NCI-H1417 treated with DMSO at 0.1 percent for 48 hours (cell line): Measurements from ENCODE around the gene NAPA.

Source experiments
- DNase-seq: peaks from one replicate; lab custom pipeline; 2025; lab: John Stamatoyannopoulos, UW

Gene NAPA

DNA sequence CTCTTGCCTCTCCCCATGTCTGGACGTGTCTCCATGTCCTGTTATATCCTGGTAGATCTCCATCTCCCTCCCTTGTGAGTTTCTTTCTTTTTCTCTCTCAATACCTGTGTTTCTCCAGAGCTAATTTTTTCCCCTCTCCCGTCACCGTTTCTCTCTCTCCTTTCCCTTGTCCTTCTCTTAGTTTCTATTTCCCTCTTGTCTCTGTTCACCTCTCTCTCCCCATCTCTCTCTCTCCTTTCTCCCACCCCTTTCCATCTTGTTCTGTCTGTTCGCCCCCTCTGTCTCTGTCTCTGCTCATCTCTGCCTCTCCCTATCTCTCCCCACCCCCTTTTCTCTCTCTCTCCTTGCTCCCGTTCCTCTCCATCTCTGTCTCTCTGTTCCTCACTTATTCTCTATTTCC is 56.2 kb downstream of the NAPA start:
- DNase-seq: no peak

GRCh38 chr19:47456721-47457474 is 58.0 kb downstream of the NAPA start:
- DNase-seq: no peak

GRCh38 chr19:47450478-47450877 is 64.4 kb downstream of the NAPA start:
- DNase-seq: no peak

GRCh38 chr19:47448360-47448727 is 66.5 kb downstream of the NAPA start:
- DNase-seq: no peak

GRCh38 chr19:47447470-47448359 is 67.1 kb downstream of the NAPA start:
- DNase-seq: peak; percentile 91

DNA sequence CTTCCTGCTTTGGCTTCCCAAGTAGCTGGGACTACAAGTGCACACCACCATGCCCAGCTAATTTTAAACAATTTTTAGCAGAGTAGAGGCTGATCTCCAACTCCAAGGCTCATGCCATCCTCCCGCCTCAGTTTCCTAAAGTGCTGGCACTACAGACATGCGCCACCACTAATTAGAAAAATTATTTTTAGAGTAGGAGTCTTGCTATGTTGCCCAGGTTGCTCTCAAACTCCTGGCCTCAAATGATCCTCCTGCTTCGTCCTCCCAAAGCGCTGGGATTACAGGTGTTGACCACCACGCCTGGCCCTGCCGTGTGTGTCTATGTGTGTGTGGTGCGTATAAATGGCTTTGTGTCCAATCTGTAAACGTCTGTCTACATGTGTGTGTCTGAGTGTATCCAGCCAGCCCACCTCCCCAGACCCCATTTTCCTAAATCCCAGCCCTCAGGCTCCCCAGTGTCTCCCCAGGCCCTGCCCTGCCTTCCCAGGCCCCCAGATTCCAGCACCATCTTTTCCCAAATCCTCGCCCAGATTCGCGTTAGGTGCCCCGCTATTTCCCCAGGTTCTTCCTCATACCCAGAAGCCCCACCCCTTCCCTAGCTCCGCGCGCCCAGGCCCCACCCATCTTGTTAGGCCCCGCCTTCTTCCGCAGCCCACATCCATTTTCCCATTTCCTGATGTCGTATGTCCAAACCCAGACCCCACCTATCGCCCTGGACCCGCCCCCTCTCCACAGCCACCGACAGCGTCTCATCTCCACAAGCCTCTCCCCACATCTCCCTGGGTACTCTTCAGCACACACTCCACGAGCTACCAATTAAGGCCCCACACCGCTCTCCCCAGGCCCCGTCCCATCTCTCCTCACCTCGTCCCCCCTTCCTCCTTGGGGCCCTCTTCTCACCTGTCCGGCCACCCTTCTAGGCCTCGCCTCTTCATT is 68.1 kb downstream of the NAPA start:
- peak; percentile 91 for DNase-seq

DNA sequence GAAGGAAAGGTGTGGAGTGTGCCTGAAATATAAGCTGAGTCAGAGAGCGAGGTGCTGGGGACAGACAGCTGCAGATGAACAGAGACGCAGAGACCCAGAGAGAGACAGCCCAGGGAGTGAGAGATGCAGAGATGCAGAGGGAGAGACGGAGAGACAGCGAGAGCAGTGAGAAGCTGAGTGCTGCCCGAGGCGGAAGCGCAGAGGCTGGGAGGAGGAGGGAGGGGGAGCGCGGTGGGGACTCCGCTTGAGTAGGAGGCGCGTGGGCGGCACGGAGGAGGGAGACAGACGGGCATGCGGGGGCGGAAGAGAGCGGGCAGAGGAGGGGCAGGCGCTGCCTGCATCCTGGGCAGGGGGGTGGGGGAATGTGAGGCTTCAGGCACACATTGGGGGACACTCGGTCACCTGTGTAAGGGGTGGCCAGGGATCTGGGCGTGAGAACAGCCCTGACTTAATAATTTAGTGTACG is 68.9 kb downstream of the NAPA start:
- DNase-seq: no peak

GRCh38 chr19:47445527-47445926 is 69.3 kb downstream of the NAPA start:
- no peak for DNase-seq

GRCh38 chr19:47444388-47444821 is 70.5 kb downstream of the NAPA start:
- DNase-seq: no peak

DNA sequence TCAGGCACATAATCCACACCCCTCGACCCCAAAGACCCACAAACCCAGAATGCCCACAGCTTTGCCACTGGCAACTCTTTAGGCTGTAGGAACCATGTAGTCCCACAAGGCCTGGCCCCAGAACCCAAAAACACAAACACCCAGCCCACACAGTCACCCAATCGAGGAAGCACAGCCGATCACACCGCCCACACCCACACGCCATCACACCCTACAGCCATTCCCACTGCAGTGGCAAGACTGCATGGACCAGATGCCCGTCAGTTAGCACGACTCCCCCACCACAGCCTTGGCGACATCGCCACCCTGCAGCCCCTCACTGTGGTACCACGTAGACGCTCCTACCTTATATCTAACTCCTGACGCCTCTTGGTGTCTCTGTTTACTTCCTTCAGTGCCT is 71.5 kb downstream of the NAPA start:
- DNase-seq: no peak

DNA sequence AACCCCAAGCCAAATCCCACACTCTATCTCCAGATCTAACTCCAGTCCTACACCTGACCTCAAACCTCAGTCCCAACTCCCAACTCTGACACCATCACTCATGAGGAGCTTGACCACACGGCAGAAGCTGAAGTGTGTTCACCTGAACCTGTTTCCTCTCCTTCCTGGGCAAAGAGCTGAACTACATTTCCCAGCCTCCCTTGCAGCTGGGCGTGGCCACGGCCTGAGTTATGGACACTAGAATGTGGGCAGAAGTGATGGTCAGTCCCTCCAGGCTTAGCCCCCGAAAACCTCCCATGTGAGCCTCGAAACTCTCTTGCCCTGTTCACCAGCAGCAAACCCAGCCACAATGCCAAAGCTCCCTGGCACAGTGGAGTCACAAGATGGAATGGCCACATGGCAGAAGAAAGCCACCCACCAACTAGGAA is 76.1 kb downstream of the NAPA start:
- DNase-seq: no peak
